K562 (cell line): ENCODE measurements around the gene RRBP1. TPM values are rescaled to one million over a fixed set of nuclear protein-coding genes. Genes with fewer than 3 reads are reported as not detected.

ENCODE experiments used
- ATAC-seq: fragments of 200-7000 bp; cut with Tn5 transposase; 3 replicates; pipeline ENCODE4 v1.9.1; 2020; ENCODE audit warnings: moderate library complexity
- BruUV-seq: library from RNA; stranded (reverse); fragments of 400-500 nt; replicated peaks from 2 replicates; lab custom pipeline; 2021; lab: Mats Ljungman, UMichigan
- CTCF ChIA-PET: fragments of 300-600 bp; formaldehyde crosslinking; extraction: SDS; loops from one replicate; lab custom pipeline; 2021; ENCODE audit warnings: low intra/inter-chr PET ratio; lab: Yijun Ruan, JAX
- POLR2A ChIA-PET: fragments of 300-600, 350-650 bp; sonication (Branson Sonifier 250); formaldehyde crosslinking; extraction: SDS; loops from one replicate; lab custom pipeline; 2021; ENCODE audit warnings: antibody characterized with exemption, inconsistent platforms; lab: Yijun Ruan, JAX
- DNase-seq, 4 experiments: peaks; one replicate each; pipeline versions ENCODE4 v3.0.0 to v3.0.0-alpha.2; 2011 to 2018; ENCODE audit warnings: low spot score in 3 of 4, mixed read lengths in 3 of 4; ENCODE audit errors: extremely low read depth in 1 of 4
- FAIRE-seq: peaks from 2 replicates; lab custom pipeline; 2011; peaks lifted over from hg19 to GRCh38; lab: Jason Lieb, UNC
- H2AFZ ChIP-seq: 2 replicates; pipeline ENCODE4 v1.6.0; 2011; ENCODE audit warnings: low read depth, low read length, control low read depth, inconsistent platforms
- H3K27ac ChIP-seq: fragments of 200-600 bp; 3 replicates; pipeline ENCODE4 v1.8.0; 2011; ENCODE audit warnings: low read depth, mild to moderate bottlenecking, control low read depth, inconsistent platforms, low read length, moderate library complexity, mixed read lengths; ENCODE audit errors: extremely low read depth
- H3K27me3 ChIP-seq, 2 experiments: fragments of 300-600 bp in 1 of 2; 2 replicates in 1 of 2; 3 replicates in 1 of 2; pipeline versions ENCODE4 v1.6.0 to v1.8.0; 2011; ENCODE audit warnings: inconsistent platforms in 2 of 2, low read length in 2 of 2, mild to moderate bottlenecking in 1 of 2, mixed read lengths in 1 of 2, moderate library complexity in 1 of 2; ENCODE audit not compliant: control insufficient read depth in 2 of 2, insufficient read depth in 2 of 2
- H3K36me3 ChIP-seq: fragments of 300-600 bp; 3 replicates; pipeline ENCODE4 v1.8.0; 2011; ENCODE audit warnings: mild to moderate bottlenecking, low read length, inconsistent platforms; ENCODE audit not compliant: control insufficient read depth, insufficient read depth
- H3K4me1 ChIP-seq, 2 experiments: fragments of 200-600 bp in 1 of 2; replicated peaks in 1 of 2; 2 replicates in 1 of 2; 3 replicates in 1 of 2; pipeline versions ENCODE4 v1.5.1 to v1.8.0; 2011; ENCODE audit warnings: inconsistent platforms in 2 of 2, low read length in 2 of 2, mild to moderate bottlenecking in 1 of 2, mixed read lengths in 1 of 2, moderate library complexity in 1 of 2; ENCODE audit not compliant: control insufficient read depth in 2 of 2, insufficient read depth in 2 of 2
- H3K4me2 ChIP-seq: 2 replicates; pipeline ENCODE4 v1.6.1; 2011; ENCODE audit warnings: low read length, control low read depth, inconsistent platforms, mixed read lengths; ENCODE audit not compliant: insufficient read depth
- H3K4me3 ChIP-seq: fragments of 200-600 bp; sonication (generic), shearing (Covaris generic); 2 replicates; pipeline ENCODE4 v1.5.1; 2016; ENCODE audit warnings: control low read depth, inconsistent platforms
- H3K79me2 ChIP-seq: fragments of 200-600 bp; 3 replicates; pipeline ENCODE4 v1.8.0; 2011; ENCODE audit warnings: low read length, inconsistent platforms; ENCODE audit not compliant: control insufficient read depth, insufficient read depth
- H3K9ac ChIP-seq, 2 experiments: 2 replicates each; pipeline versions ENCODE4 v1.6.0 to v1.6.1; 2011; ENCODE audit warnings: low read depth in 2 of 2, low read length in 2 of 2, control low read depth in 1 of 2, inconsistent platforms in 1 of 2, mild to moderate bottlenecking in 1 of 2, mixed read lengths in 1 of 2; ENCODE audit not compliant: insufficient read depth in 1 of 2
- H3K9me1 ChIP-seq: one replicate; pipeline ENCODE4 v1.6.0; 2011; ENCODE audit warnings: inconsistent platforms, mild to moderate bottlenecking, low read length, moderate library complexity; ENCODE audit not compliant: control insufficient read depth, insufficient read depth
- H3K9me3 ChIP-seq: replicated peaks from 2 replicates; pipeline ENCODE4 v1.5.1; 2011; ENCODE audit warnings: low read depth, low read length, inconsistent platforms; ENCODE audit not compliant: control insufficient read depth, insufficient read depth
- H4K20me1 ChIP-seq: replicated peaks from 2 replicates; pipeline ENCODE4 v1.6.1; 2011; ENCODE audit warnings: low read length, inconsistent platforms, mixed read lengths; ENCODE audit not compliant: control insufficient read depth, insufficient read depth
- ARHGAP35 ChIP-seq: fragments of 450-650 bp; IDR thresholded peaks from 2 replicates; pipeline ENCODE4 v1.6.1; 2018; ENCODE audit not compliant: partially characterized antibody
- CHCHD3 ChIP-seq: fragments of 250-450 bp; sonication (Bioruptor Pico); IDR thresholded peaks from 2 replicates; pipeline ENCODE4 v2.1.2; 2022; ENCODE audit warnings: mild to moderate bottlenecking
- PPARD ChIP-seq: fragments of 250-450 bp; sonication (Bioruptor Pico); IDR thresholded peaks from 2 replicates; pipeline ENCODE4 v1.8.0; 2022; ENCODE audit warnings: inconsistent platforms, mild to moderate bottlenecking, moderate library complexity
- SRSF9 ChIP-seq: fragments of 200-400 bp; formaldehyde crosslinking; IDR thresholded peaks from 2 replicates; pipeline ENCODE4 v1.6.1; 2017; ENCODE audit warnings: low read depth, low read length, borderline replicate concordance
- ZNF311 ChIP-seq: fragments of 250-450 bp; sonication (Bioruptor Pico); IDR thresholded peaks from 2 replicates; pipeline ENCODE4 v1.4.0; 2020; ENCODE audit warnings: mild to moderate bottlenecking, moderate library complexity
- WGBS: fragments of 100-300 bp; shearing (Covaris generic); methylation state at CpG from one replicate; pipeline ENCODE4 v1.1.6; 2016; ENCODE audit warnings: low coverage, mixed read lengths; ENCODE audit not compliant: insufficient coverage; ENCODE audit errors: missing lambda C conversion rate; 5-methylcytosine and 5-hydroxymethylcytosine counted together
- in situ Hi-C: fragments of 300-500 bp; cut with MboI; formaldehyde crosslinking; loops from 4 replicates; pipeline ENCODE4 v1.15.0; 2018; ENCODE audit warnings: inconsistent platforms, mixed read lengths
- intact Hi-C: fragments of 100-400 bp; cut with micrococcal nuclease; formaldehyde crosslinking; loops from 2 replicates; pipeline ENCODE4 v1.14.2; 2022
- polyA plus RNA-seq, 8 experiments: library from polyadenylated mRNA; depleted of rRNA in 4 of 8; stranded (reverse) in 5 of 8; unstranded in 3 of 8; fragments of >200 nt; fragmentation: Nextera tagmentation in 2 of 8; fragmentation: Illumina TruSeq in 1 of 8; extraction: Ambion mirVana in 2 of 8; extraction: Trizol in 1 of 8; gene quantifications; 2 replicates each; pipeline versions ENCODE4 v1.2.1 to v1.2.3, GENCODE V29; 2011 to 2014; ENCODE audit warnings: inconsistent platforms in 1 of 8, missing spikeins in 1 of 8
- total RNA-seq, 7 experiments: library from RNA; depleted of rRNA in 6 of 7; stranded (reverse); fragments of >200 nt in 6 of 7; fragmentation: Illumina TruSeq in 2 of 7; extraction: Trizol in 2 of 7; gene quantifications; 2 replicates each; pipeline versions ENCODE4 v1.2.1 to v1.2.3, GENCODE V29; 2011 to 2021; ENCODE audit warnings: low replicate concordance in 1 of 7
- TF ChIP-seq, protein P1 (sequence below): fragments of 450-650 bp; IDR thresholded peaks from 2 replicates; pipeline ENCODE4 v1.6.1; 2016; ENCODE audit warnings: low read depth
- TF ChIP-seq, protein P2 (sequence below): sonication (generic); formaldehyde crosslinking; IDR thresholded peaks from 2 replicates; pipeline ENCODE4 v1.8.0; 2022; ENCODE audit warnings: mild to moderate bottlenecking, missing genetic modification reagents
- TF ChIP-seq, protein P3 (sequence below), 2 experiments: IDR thresholded peaks in 1 of 2; conservative IDR thresholded peaks in 1 of 2; 2 replicates each; pipeline ENCODE4 v1.6.1; 2016; ENCODE audit warnings: low read depth in 2 of 2, mild to moderate bottlenecking in 1 of 2, missing compliant biosample characterization in 1 of 2, missing genetic modification characterization in 1 of 2, moderate library complexity in 1 of 2

The RRBP1 gene
- total and polyA plus RNA-seq, 9 of the 15 experiments (the other 6 are each of a cell fraction or from before 2014, with no cell fraction given): 0.84 to 32.0 (median 17.6) TPM

DNA sequence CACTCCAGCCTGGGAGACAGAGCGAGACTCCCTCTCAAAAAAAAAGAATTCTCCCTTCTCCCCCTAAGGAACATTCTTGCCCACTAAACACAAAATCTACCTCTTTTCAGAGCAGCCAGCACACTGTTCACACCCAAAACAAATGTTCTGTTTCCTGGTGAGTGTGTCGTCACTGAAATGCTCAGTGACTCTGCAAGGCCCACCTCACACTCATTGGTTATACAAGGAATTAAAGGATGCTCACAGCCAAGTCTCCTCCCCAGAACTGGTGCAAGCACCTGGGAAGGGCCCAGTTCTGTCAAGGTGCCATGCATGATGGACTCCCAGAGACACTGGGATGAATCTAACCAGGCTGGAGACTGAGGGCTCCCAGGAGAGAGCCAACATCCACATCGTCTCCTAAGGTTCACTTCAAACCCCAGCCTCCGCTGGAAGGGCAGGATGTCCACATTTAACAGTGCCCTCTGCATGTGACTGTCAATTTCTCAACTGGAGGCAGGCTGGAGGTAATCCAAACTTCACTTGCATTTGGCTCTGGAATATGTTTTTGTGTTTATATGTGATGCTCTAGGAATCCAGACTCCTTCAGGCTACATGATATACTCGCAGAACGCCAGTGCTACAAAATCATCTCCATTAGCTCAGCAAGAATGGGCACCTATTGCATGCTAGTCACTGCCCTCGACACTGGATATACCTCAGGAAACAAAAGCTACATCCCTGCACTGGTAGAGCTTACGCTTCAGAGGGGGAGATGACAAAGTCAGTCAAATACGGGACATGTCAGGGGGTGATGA lies 7.1 kb downstream of the RRBP1 start:
- no peak for ATAC-seq
- H3K36me3 ChIP-seq: peaks cover 33% of the 10 kb centered on the region; the same call in 2 of the 3 replicates
- intact Hi-C loops (no loop called here), in situ Hi-C loops (no loop called here)
- peaks cover 1% of the 10 kb centered on the region for H3K9me1 ChIP-seq
- WGBS: 95% methylated on average over 6 of the region's 9 CpGs
- no peaks in the 10 kb centered on the region for H3K9me3 ChIP-seq
- peaks cover 1 to 20% of the 10 kb centered on the region in 2 experiments for H3K4me1 ChIP-seq
- no peak for DNase-seq
- H3K4me3 ChIP-seq: no peak overlapping the region
- no peak overlapping the region for H2AFZ ChIP-seq
- ChIA-PET CTCF (no interaction called here), POLR2A (no interaction called here)
- peaks cover 54% of the 10 kb centered on the region for H3K79me2 ChIP-seq
- peaks cover 4% of the 10 kb centered on the region; the same call in 1 of the 2 replicates for H4K20me1 ChIP-seq
- H3K4me2 ChIP-seq: no peak overlapping the region
- no peak for FAIRE-seq
- no peak overlapping the region for H3K27ac ChIP-seq
- H3K27me3 ChIP-seq: no peaks in the 10 kb centered on the region
- BruUV-seq: no TSS peak
- no peak overlapping the region for H3K9ac ChIP-seq
- TF ChIP-seq SRSF9: no peak
- TF ChIP-seq, protein P1, sequence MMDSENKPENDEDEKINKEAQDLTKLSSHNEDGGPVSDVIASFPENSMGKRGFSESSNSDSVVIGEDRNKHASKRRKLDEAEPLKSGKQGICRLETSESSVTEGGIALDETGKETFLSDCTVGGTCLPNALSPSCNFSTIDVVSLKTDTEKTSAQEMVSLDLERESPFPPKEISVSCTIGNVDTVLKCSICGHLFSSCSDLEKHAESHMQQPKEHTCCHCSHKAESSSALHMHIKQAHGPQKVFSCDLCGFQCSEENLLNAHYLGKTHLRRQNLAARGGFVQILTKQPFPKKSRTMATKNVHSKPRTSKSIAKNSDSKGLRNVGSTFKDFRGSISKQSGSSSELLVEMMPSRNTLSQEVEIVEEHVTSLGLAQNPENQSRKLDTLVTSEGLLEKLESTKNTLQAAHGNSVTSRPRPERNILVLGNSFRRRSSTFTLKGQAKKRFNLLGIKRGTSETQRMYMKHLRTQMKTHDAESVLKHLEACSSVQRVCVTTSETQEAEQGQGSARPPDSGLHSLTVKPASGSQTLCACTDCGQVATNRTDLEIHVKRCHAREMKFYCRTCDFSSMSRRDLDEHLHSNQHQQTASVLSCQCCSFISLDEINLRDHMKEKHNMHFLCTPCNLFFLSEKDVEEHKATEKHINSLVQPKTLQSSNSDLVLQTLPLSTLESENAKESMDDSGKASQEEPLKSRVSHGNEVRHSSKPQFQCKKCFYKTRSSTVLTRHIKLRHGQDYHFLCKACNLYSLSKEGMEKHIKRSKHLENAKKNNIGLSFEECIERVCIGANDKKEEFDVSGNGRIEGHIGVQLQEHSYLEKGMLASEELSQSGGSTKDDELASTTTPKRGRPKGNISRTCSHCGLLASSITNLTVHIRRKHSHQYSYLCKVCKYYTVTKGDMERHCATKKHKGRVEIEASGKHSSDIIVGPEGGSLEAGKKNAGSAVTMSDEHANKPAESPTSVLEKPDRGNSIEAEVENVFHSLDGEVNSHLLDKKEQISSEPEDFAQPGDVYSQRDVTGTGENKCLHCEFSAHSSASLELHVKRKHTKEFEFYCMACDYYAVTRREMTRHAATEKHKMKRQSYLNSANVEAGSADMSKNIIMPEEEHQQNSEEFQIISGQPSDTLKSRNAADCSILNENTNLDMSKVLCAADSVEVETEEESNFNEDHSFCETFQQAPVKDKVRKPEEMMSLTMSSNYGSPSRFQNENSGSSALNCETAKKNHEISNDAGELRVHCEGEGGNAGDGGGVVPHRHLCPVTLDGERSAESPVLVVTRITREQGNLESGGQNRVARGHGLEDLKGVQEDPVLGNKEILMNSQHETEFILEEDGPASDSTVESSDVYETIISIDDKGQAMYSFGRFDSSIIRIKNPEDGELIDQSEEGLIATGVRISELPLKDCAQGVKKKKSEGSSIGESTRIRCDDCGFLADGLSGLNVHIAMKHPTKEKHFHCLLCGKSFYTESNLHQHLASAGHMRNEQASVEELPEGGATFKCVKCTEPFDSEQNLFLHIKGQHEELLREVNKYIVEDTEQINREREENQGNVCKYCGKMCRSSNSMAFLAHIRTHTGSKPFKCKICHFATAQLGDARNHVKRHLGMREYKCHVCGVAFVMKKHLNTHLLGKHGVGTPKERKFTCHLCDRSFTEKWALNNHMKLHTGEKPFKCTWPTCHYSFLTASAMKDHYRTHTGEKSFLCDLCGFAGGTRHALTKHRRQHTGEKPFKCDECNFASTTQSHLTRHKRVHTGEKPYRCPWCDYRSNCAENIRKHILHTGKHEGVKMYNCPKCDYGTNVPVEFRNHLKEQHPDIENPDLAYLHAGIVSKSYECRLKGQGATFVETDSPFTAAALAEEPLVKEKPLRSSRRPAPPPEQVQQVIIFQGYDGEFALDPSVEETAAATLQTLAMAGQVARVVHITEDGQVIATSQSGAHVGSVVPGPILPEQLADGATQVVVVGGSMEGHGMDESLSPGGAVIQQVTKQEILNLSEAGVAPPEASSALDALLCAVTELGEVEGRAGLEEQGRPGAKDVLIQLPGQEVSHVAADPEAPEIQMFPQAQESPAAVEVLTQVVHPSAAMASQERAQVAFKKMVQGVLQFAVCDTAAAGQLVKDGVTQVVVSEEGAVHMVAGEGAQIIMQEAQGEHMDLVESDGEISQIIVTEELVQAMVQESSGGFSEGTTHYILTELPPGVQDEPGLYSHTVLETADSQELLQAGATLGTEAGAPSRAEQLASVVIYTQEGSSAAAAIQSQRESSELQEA: no peak
- no peak for TF ChIP-seq PPARD (CRISPR knock-in tag)
- no peak for TF ChIP-seq ARHGAP35
- TF ChIP-seq, protein P2, sequence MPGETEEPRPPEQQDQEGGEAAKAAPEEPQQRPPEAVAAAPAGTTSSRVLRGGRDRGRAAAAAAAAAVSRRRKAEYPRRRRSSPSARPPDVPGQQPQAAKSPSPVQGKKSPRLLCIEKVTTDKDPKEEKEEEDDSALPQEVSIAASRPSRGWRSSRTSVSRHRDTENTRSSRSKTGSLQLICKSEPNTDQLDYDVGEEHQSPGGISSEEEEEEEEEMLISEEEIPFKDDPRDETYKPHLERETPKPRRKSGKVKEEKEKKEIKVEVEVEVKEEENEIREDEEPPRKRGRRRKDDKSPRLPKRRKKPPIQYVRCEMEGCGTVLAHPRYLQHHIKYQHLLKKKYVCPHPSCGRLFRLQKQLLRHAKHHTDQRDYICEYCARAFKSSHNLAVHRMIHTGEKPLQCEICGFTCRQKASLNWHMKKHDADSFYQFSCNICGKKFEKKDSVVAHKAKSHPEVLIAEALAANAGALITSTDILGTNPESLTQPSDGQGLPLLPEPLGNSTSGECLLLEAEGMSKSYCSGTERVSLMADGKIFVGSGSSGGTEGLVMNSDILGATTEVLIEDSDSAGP (CRISPR knock-in tag): no peak
- TF ChIP-seq, protein P3, sequence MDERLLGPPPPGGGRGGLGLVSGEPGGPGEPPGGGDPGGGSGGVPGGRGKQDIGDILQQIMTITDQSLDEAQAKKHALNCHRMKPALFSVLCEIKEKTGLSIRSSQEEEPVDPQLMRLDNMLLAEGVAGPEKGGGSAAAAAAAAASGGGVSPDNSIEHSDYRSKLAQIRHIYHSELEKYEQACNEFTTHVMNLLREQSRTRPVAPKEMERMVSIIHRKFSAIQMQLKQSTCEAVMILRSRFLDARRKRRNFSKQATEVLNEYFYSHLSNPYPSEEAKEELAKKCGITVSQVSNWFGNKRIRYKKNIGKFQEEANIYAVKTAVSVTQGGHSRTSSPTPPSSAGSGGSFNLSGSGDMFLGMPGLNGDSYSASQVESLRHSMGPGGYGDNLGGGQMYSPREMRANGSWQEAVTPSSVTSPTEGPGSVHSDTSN (CRISPR knock-in tag; IDR thresholded peaks at IDR 0.05; ENCODE audit: low read depth): no peak
- TF ChIP-seq, protein P3 (tag; conservative IDR thresholded peaks at IDR 0.05; ENCODE audit: low read depth): no peak
- TF ChIP-seq ZNF311 (CRISPR knock-in tag): no peak
- TF ChIP-seq CHCHD3 (CRISPR knock-in tag): no peak
